H1 (cell line): ENCODE measurements around the gene KIF11. TPM values are rescaled to one million over a fixed set of nuclear protein-coding genes. Genes with fewer than 3 reads are reported as not detected.

Experiments
- CTCF ChIA-PET: fragments of 300-600 bp; sonication (Branson Sonifier 250); formaldehyde crosslinking; loops from one replicate; lab custom pipeline; 2021; ENCODE audit not compliant: partially characterized antibody; lab: Charles Lee
- POLR2A ChIA-PET: fragments of 300-600 bp; sonication (Branson Sonifier 250); formaldehyde crosslinking; loops from one replicate; lab custom pipeline; 2021; ENCODE audit warnings: inconsistent platforms; ENCODE audit not compliant: partially characterized antibody; lab: Charles Lee
- DNase-seq, 2 experiments: peaks; one replicate each; pipeline versions ENCODE4 v3.0.0 to v3.0.0-alpha.2; 2010 to 2022; ENCODE audit warnings: low spot score in 2 of 2, low read depth in 1 of 2, mixed read lengths in 1 of 2
- FAIRE-seq: peaks from 2 replicates; lab custom pipeline; 2011; peaks lifted over from hg19 to GRCh38; lab: Jason Lieb, UNC
- H2AFZ ChIP-seq: 2 replicates; pipeline ENCODE4 v1.8.1; 2012; ENCODE audit warnings: low read length, inconsistent platforms
- H2AK5ac ChIP-seq: 2 replicates; pipeline ENCODE4 v1.6.1; 2013; ENCODE audit warnings: low read depth, low read length
- H2BK120ac ChIP-seq: replicated peaks from 2 replicates; pipeline ENCODE3; 2013; ENCODE audit warnings: low read depth, low read length, inconsistent platforms
- H2BK12ac ChIP-seq: 2 replicates; pipeline ENCODE4 v1.6.1; 2013; ENCODE audit warnings: low read depth, low read length
- H2BK15ac ChIP-seq: 2 replicates; pipeline ENCODE4 v1.6.1; 2013; ENCODE audit warnings: low read length
- H2BK20ac ChIP-seq: 2 replicates; pipeline ENCODE4 v1.6.1; 2013; ENCODE audit warnings: low read length
- H2BK5ac ChIP-seq: 2 replicates; pipeline ENCODE4 v1.6.1; 2013; ENCODE audit warnings: low read depth, low read length
- H3K14ac ChIP-seq: 2 replicates; pipeline ENCODE4 v1.6.1; 2013; ENCODE audit warnings: inconsistent platforms; ENCODE audit not compliant: insufficient read length
- H3K18ac ChIP-seq: 2 replicates; pipeline ENCODE4 v1.6.1; 2013; ENCODE audit warnings: low read length; ENCODE audit errors: extremely low read depth
- H3K23ac ChIP-seq: 2 replicates; pipeline ENCODE4 v1.6.1; 2013; ENCODE audit warnings: inconsistent platforms; ENCODE audit not compliant: insufficient read length
- H3K23me2 ChIP-seq: 2 replicates; pipeline ENCODE4 v1.6.1; 2013; ENCODE audit warnings: low read depth, low read length
- H3K27ac ChIP-seq: 2 replicates; pipeline ENCODE4 v1.6.1; 2011; ENCODE audit warnings: low read depth, low read length, inconsistent platforms
- H3K27me3 ChIP-seq, 4 experiments: replicated peaks in 1 of 4; 1 replicate in 1 of 4; 2 replicates in 3 of 4; pipeline versions ENCODE4 v1.6.1 to v1.8.1; 2011 to 2013; ENCODE audit warnings: low read length in 3 of 4, mild to moderate bottlenecking in 3 of 4, inconsistent platforms in 2 of 4, mixed read lengths in 2 of 4, moderate library complexity in 1 of 4; ENCODE audit not compliant: control insufficient read depth in 3 of 4, insufficient read depth in 3 of 4; ENCODE audit errors: extremely low read depth in 1 of 4
- H3K36me3 ChIP-seq, 4 experiments: 2 replicates each; pipeline versions ENCODE4 v1.6.1 to v1.8.1; 2011 to 2013; ENCODE audit warnings: mild to moderate bottlenecking in 4 of 4, low read length in 3 of 4, moderate library complexity in 2 of 4, control low read depth in 1 of 4, inconsistent platforms in 1 of 4; ENCODE audit not compliant: insufficient read depth in 4 of 4, control insufficient read depth in 2 of 4
- H3K4ac ChIP-seq: replicated peaks from 2 replicates; pipeline ENCODE3; 2013; ENCODE audit warnings: low read length, low read depth, mixed read lengths, inconsistent platforms; ENCODE audit not compliant: insufficient read length
- H3K4me1 ChIP-seq, 4 experiments: replicated peaks in 1 of 4; 1 replicate in 1 of 4; 2 replicates in 3 of 4; pipeline versions ENCODE4 v1.6.1 to v1.8.1; 2011 to 2013; ENCODE audit warnings: low read length in 3 of 4, inconsistent platforms in 2 of 4, mixed read lengths in 1 of 4; ENCODE audit not compliant: insufficient read depth in 4 of 4, control insufficient read depth in 3 of 4
- H3K4me2 ChIP-seq, 2 experiments: 2 replicates each; pipeline versions ENCODE4 v1.6.1 to v1.8.1; 2011 to 2013; ENCODE audit warnings: low read depth in 2 of 2, low read length in 2 of 2, control low read depth in 1 of 2, inconsistent platforms in 1 of 2, mild to moderate bottlenecking in 1 of 2; ENCODE audit not compliant: insufficient read depth in 1 of 2
- H3K4me3 ChIP-seq, 4 experiments: fragments of 200-600, 300-600 bp in 1 of 4; sonication (generic), shearing (Covaris generic), sonication (Bioruptor Twin) in 1 of 4; 2 replicates each; pipeline versions ENCODE4 v1.5.1 to v1.8.1; 2011 to 2016; ENCODE audit warnings: low read length in 4 of 4, low read depth in 3 of 4, control low read depth in 2 of 4, inconsistent platforms in 2 of 4, mild to moderate bottlenecking in 2 of 4, mixed read lengths in 1 of 4, moderate library complexity in 1 of 4; ENCODE audit not compliant: insufficient read depth in 2 of 4; ENCODE audit errors: extremely low read depth in 1 of 4
- H3K56ac ChIP-seq: replicated peaks from 2 replicates; pipeline ENCODE3; 2013; ENCODE audit warnings: low read depth, mild to moderate bottlenecking, mixed read lengths, low read length, inconsistent platforms; ENCODE audit not compliant: insufficient read length
- H3K79me1 ChIP-seq: 2 replicates; pipeline ENCODE4 v1.6.1; 2013; ENCODE audit warnings: low read depth, low read length, control low read depth
- H3K79me2 ChIP-seq, 2 experiments: 2 replicates each; pipeline versions ENCODE4 v1.6.1 to v1.8.1; 2012 to 2013; ENCODE audit warnings: low read length in 2 of 2, mild to moderate bottlenecking in 2 of 2, inconsistent platforms in 1 of 2; ENCODE audit not compliant: insufficient read depth in 2 of 2, control insufficient read depth in 1 of 2
- H3K9ac ChIP-seq, 4 experiments: replicated peaks in 1 of 4; 1 replicate in 1 of 4; 2 replicates in 3 of 4; pipeline versions ENCODE4 v1.6.1 to v1.8.1; 2011 to 2013; ENCODE audit warnings: low read depth in 3 of 4, low read length in 3 of 4, control low read depth in 2 of 4, mild to moderate bottlenecking in 2 of 4, moderate library complexity in 2 of 4, inconsistent platforms in 1 of 4; ENCODE audit errors: extremely low read depth in 1 of 4
- H3K9me3 ChIP-seq, 2 experiments: 2 replicates each; pipeline versions ENCODE4 v1.6.1 to v1.8.1; 2012 to 2013; ENCODE audit warnings: mild to moderate bottlenecking in 2 of 2, moderate library complexity in 2 of 2, control low read depth in 1 of 2, inconsistent platforms in 1 of 2, low read depth in 1 of 2, low read length in 1 of 2, mixed read lengths in 1 of 2; ENCODE audit not compliant: insufficient read depth in 2 of 2
- H4K20me1 ChIP-seq, 2 experiments: replicated peaks in 1 of 2; 2 replicates each; pipeline versions ENCODE3 to v1.8.1; 2011 to 2013; ENCODE audit warnings: inconsistent platforms in 2 of 2, low read length in 2 of 2, mild to moderate bottlenecking in 1 of 2; ENCODE audit not compliant: insufficient read depth in 2 of 2, control insufficient read depth in 1 of 2
- H4K5ac ChIP-seq: 2 replicates; pipeline ENCODE4 v1.6.1; 2013; ENCODE audit warnings: low read length, low read depth, mixed read lengths, inconsistent platforms; ENCODE audit not compliant: insufficient read length
- H4K8ac ChIP-seq: 2 replicates; pipeline ENCODE4 v1.8.0; 2013; ENCODE audit warnings: mild to moderate bottlenecking, moderate library complexity, low read length, inconsistent platforms; ENCODE audit not compliant: insufficient read depth; ENCODE audit errors: extremely low read depth
- H4K91ac ChIP-seq: replicated peaks from 2 replicates; pipeline ENCODE3; 2013; ENCODE audit warnings: low read length, mixed read lengths, inconsistent platforms; ENCODE audit not compliant: insufficient read length
- EGR1 ChIP-seq: IDR thresholded peaks from 2 replicates; pipeline ENCODE4 v1.6.1; 2011; ENCODE audit warnings: low read depth, low read length, borderline replicate concordance
- WGBS, 2 experiments: shearing (Covaris generic) in 1 of 2; methylation state at CpG; one replicate each; pipeline versions ENCODE4 v1.1.6 to v1.1.7; 2013 to 2015; ENCODE audit warnings: low lambda C conversion rate in 2 of 2, mixed read lengths in 2 of 2, inconsistent platforms in 1 of 2, low coverage in 1 of 2, missing lambda C conversion rate in 1 of 2; ENCODE audit not compliant: insufficient replicate concordance in 2 of 2, insufficient coverage in 1 of 2, insufficient read length in 1 of 2; ENCODE audit errors: extremely low coverage in 1 of 2, missing lambda C conversion rate in 1 of 2; 5-methylcytosine and 5-hydroxymethylcytosine counted together
- polyA plus RNA-seq, 7 experiments: library from polyadenylated mRNA; depleted of rRNA in 3 of 7; stranded (reverse) in 5 of 7; unstranded in 2 of 7; fragments of >200 nt in 5 of 7; fragments of 200-250 nt in 2 of 7; gene quantifications; 1 replicate in 5 of 7; 2 replicates in 1 of 7; 4 replicates in 1 of 7; pipeline versions ENCODE4 v1.2.1 to v1.2.3, GENCODE V29; 2011 to 2013; ENCODE audit warnings: missing spikeins in 2 of 7, mixed read lengths in 2 of 7
- total RNA-seq: library from RNA; stranded (reverse); fragmentation: NEBNext Ultra II Directional; extraction: Animal tissue kit (Norgen Biotek cat#: 25700); gene quantifications from 2 replicates; pipeline ENCODE4 v1.2.1, GENCODE V29; 2021

KIF11 gene
- total and polyA plus RNA-seq, 2 of the 8 experiments (the other 6 are each of a cell fraction or from before 2014, with no cell fraction given), result 11.1 to 59.2 TPM

DNA sequence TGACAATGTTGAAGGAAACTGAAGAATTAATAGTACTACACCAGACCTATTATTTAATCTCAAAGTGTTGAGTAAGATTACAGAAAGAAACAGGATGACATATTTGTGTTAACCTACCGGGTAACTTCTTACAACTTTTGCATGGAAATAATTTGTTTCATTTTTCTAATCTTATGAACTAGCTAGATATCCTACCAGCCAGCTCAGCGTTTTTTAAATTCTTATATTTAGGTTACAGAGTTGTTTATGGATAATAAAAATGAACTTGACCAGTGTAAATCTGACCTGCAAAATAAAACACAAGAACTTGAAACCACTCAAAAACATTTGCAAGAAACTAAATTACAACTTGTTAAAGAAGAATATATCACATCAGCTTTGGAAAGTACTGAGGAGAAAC is 37.0 kb downstream of the KIF11 start:
- Histone ChIP-seq H3K27ac (no peak overlapping the region), H3K79me1 (no peaks in the 10 kb centered on the region), H2BK5ac (no peak overlapping the region), H2BK20ac (no peak overlapping the region), H3K27me3 (no peaks in the 10 kb centered on the region), H3K4me3 (no peak overlapping the region), H3K9ac (no peak overlapping the region), H3K9me3 (no peaks in the 10 kb centered on the region), H2BK15ac (no peak overlapping the region), H3K79me2 (no peaks in the 10 kb centered on the region), H3K4me1 (no peaks in the 10 kb centered on the region), H2AFZ (no peak overlapping the region), H3K14ac (no peak overlapping the region), H4K8ac (no peak overlapping the region), H2BK12ac (no peak overlapping the region), H4K91ac (no peak overlapping the region), H2BK120ac (no peak overlapping the region), H2AK5ac (no peak overlapping the region), H3K18ac (no peak overlapping the region), H3K36me3 (peaks cover 3 to 47% (median 27%) of the 10 kb centered on the region in 4 experiments; a peak in 7 of 8 replicates), H3K4ac (no peak overlapping the region), H4K5ac (no peak overlapping the region), H4K20me1 (no peaks in the 10 kb centered on the region), H3K23me2 (no peaks in the 10 kb centered on the region), H3K4me2 (no peak overlapping the region), H3K23ac (no peak overlapping the region), H3K56ac (no peak overlapping the region)
- POLR2A ChIA-PET, result no interaction called here
- CTCF ChIA-PET, result no interaction called here
- FAIRE-seq, result no peak
- WGBS, 2 experiments, result 92% methylated on average over 2 of the region's 2 CpGs; no CpG with 5 or more reads in 1 of the 2 experiments
- no peak for TF ChIP-seq EGR1
- no peak for DNase-seq
